Measurements from ENCODE around the gene JUN. TPM values are rescaled to one million over a fixed set of nuclear protein-coding genes. Genes with fewer than 3 reads are reported as not detected.

The JUN gene
- total RNA-seq, 1 experiment from 2014 or later = 89.3 TPM

GRCh38 chr1:58749646-58750045, 34.2 kb downstream of the JUN start:
- H3K4me1 Mint-ChIP-seq (ENCODE audit: low read depth, unreplicated experiment) = peaks cover 47% of the 10 kb centered on the region
- no peak overlapping the region for H3K4me3 Mint-ChIP-seq (ENCODE audit: low read depth, unreplicated experiment)
- no peak for DNase-seq
- BruUV-seq (replicated peaks) = no TSS peak
- H3K27me3 Mint-ChIP-seq (ENCODE audit: unreplicated experiment) = no peaks in the 10 kb centered on the region
- no peaks in the 10 kb centered on the region for H3K36me3 Mint-ChIP-seq (ENCODE audit: insufficient read depth, unreplicated experiment)
- no peaks in the 10 kb centered on the region for H3K9me3 Mint-ChIP-seq (ENCODE audit: low read depth, unreplicated experiment)
- no peak overlapping the region for H3K27ac Mint-ChIP-seq (ENCODE audit: unreplicated experiment)
- intact Hi-C loops (cut with micrococcal nuclease; ENCODE audit: unreplicated experiment) = no loop called here
- CTCF ChIA-PET = no interaction called here
- TF ChIP-seq, protein P1, sequence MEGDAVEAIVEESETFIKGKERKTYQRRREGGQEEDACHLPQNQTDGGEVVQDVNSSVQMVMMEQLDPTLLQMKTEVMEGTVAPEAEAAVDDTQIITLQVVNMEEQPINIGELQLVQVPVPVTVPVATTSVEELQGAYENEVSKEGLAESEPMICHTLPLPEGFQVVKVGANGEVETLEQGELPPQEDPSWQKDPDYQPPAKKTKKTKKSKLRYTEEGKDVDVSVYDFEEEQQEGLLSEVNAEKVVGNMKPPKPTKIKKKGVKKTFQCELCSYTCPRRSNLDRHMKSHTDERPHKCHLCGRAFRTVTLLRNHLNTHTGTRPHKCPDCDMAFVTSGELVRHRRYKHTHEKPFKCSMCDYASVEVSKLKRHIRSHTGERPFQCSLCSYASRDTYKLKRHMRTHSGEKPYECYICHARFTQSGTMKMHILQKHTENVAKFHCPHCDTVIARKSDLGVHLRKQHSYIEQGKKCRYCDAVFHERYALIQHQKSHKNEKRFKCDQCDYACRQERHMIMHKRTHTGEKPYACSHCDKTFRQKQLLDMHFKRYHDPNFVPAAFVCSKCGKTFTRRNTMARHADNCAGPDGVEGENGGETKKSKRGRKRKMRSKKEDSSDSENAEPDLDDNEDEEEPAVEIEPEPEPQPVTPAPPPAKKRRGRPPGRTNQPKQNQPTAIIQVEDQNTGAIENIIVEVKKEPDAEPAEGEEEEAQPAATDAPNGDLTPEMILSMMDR (IDR thresholded peaks at IDR 0.05; ENCODE audit: unreplicated experiment) = no peak

GRCh38 chr1:58748666-58749065, 35.2 kb downstream of the JUN start:
- TF ChIP-seq, protein P1 (IDR thresholded peaks at IDR 0.05; ENCODE audit: unreplicated experiment) = no peak

GRCh38 chr1:58746757-58747156, 37.1 kb downstream of the JUN start:
- Mint-ChIP-seq H3K27ac (ENCODE audit: unreplicated experiment) (no peak overlapping the region), H3K4me1 (ENCODE audit: low read depth, unreplicated experiment) (peaks cover 25% of the 10 kb centered on the region), H3K36me3 (ENCODE audit: insufficient read depth, unreplicated experiment) (no peaks in the 10 kb centered on the region), H3K27me3 (ENCODE audit: unreplicated experiment) (no peaks in the 10 kb centered on the region), H3K4me3 (ENCODE audit: low read depth, unreplicated experiment) (no peak overlapping the region), H3K9me3 (ENCODE audit: low read depth, unreplicated experiment) (no peaks in the 10 kb centered on the region)
- no peak for DNase-seq
- intact Hi-C loops (cut with micrococcal nuclease; ENCODE audit: unreplicated experiment) = no loop called here
- TF ChIP-seq, protein P1 (IDR thresholded peaks at IDR 0.05; ENCODE audit: unreplicated experiment) = no peak
- BruUV-seq (replicated peaks) = no TSS peak
- CTCF ChIA-PET = no interaction called here

More at GRCh38 chr1:58748666-58749065, 35.2 kb downstream of the JUN start:
- Mint-ChIP-seq H3K9me3 (ENCODE audit: low read depth, unreplicated experiment) (no peaks in the 10 kb centered on the region), H3K4me3 (ENCODE audit: low read depth, unreplicated experiment) (no peak overlapping the region), H3K36me3 (ENCODE audit: insufficient read depth, unreplicated experiment) (no peaks in the 10 kb centered on the region), H3K27ac (ENCODE audit: unreplicated experiment) (no peak overlapping the region), H3K4me1 (ENCODE audit: low read depth, unreplicated experiment) (peaks cover 37% of the 10 kb centered on the region), H3K27me3 (ENCODE audit: unreplicated experiment) (no peaks in the 10 kb centered on the region)
- CTCF ChIA-PET = no interaction called here
- BruUV-seq (replicated peaks) = no TSS peak
- DNase-seq = no peak
- intact Hi-C loops (cut with micrococcal nuclease; ENCODE audit: unreplicated experiment) = no loop called here

DNA sequence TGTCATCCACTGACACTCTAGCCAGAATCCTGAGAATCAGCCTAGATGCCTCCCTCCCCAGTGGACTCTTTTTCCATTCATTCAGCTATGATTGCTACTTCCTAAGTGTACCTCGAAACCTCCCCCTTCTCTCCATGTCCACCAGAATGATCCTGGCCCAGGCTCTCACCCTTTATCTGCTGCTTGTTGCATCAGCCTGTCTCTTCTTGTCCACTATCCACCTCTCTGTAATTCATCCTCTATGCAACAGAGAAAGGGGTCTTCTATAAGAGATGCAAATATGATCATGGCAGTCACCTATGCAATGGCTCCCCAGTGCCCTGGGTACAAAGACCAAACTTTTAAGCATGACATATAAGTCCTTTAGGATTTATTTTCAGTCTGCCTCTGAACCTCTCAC, 37.7 kb downstream of the JUN start:
- BruUV-seq (replicated peaks) = no TSS peak
- H3K27me3 Mint-ChIP-seq (ENCODE audit: unreplicated experiment) = no peaks in the 10 kb centered on the region
- DNase-seq = no peak
- CTCF ChIA-PET = interaction anchor here (0.5 kb wide), 1 partner anchor 89 kb away, joined by 4 read pairs; no protein-coding TSS in a partner anchor
- H3K9me3 Mint-ChIP-seq (ENCODE audit: low read depth, unreplicated experiment) = no peaks in the 10 kb centered on the region
- H3K36me3 Mint-ChIP-seq (ENCODE audit: insufficient read depth, unreplicated experiment) = no peaks in the 10 kb centered on the region
- TF ChIP-seq, protein P1 (IDR thresholded peaks at IDR 0.05; ENCODE audit: unreplicated experiment) = no peak
- no peak overlapping the region for H3K27ac Mint-ChIP-seq (ENCODE audit: unreplicated experiment)
- intact Hi-C loops (cut with micrococcal nuclease; ENCODE audit: unreplicated experiment) = no loop called here
- H3K4me1 Mint-ChIP-seq (ENCODE audit: low read depth, unreplicated experiment) = peaks cover 25% of the 10 kb centered on the region
- no peak overlapping the region for H3K4me3 Mint-ChIP-seq (ENCODE audit: low read depth, unreplicated experiment)
